Esophagus squamous epithelium (tissue), 4 donors: Measurements from ENCODE around the gene SLC51B.

Experiments used
- POLR2A ChIP-seq, 4 donors: fragments of 450-650 bp; IDR thresholded peaks; one replicate each; pipeline ENCODE4 v1.6.1; 2017; ENCODE audit warnings: antibody characterized with exemption in 4 of 4, mild to moderate bottlenecking in 4 of 4, moderate library complexity in 3 of 4
- TF ChIP-seq, protein P1 (sequence below), 6 experiments: fragments of 450-650 bp in 4 of 6; fragments of 200-600 bp in 2 of 6; sonication (generic) in 2 of 6; IDR thresholded peaks; one replicate each; pipeline ENCODE4 v1.5.1; 2016 to 2019; ENCODE audit warnings: antibody characterized with exemption in 6 of 6, mild to moderate bottlenecking in 4 of 6, moderate library complexity in 4 of 6

GRCh38 chr15:65100442-65100841 is 55.3 kb downstream of the SLC51B start:
- TF ChIP-seq, protein P1, sequence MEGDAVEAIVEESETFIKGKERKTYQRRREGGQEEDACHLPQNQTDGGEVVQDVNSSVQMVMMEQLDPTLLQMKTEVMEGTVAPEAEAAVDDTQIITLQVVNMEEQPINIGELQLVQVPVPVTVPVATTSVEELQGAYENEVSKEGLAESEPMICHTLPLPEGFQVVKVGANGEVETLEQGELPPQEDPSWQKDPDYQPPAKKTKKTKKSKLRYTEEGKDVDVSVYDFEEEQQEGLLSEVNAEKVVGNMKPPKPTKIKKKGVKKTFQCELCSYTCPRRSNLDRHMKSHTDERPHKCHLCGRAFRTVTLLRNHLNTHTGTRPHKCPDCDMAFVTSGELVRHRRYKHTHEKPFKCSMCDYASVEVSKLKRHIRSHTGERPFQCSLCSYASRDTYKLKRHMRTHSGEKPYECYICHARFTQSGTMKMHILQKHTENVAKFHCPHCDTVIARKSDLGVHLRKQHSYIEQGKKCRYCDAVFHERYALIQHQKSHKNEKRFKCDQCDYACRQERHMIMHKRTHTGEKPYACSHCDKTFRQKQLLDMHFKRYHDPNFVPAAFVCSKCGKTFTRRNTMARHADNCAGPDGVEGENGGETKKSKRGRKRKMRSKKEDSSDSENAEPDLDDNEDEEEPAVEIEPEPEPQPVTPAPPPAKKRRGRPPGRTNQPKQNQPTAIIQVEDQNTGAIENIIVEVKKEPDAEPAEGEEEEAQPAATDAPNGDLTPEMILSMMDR (IDR thresholded peaks at IDR 0.05) = no peak
- TF ChIP-seq POLR2A (IDR thresholded peaks at IDR 0.05) = no peak
